SK-N-SH treated with all-trans-retinoic acid at 6 μM for 48 hours (cell line): ENCODE measurements around the gene DPF3.

ENCODE experiments used
- ARNTL ChIP-seq: fragments of 450-650 bp; formaldehyde crosslinking; IDR thresholded peaks from 2 replicates; pipeline ENCODE4 v1.5.0; 2020; ENCODE audit warnings: low read depth, mild to moderate bottlenecking, moderate library complexity, borderline replicate concordance
- CSDC2 ChIP-seq: fragments of 250-450 bp; sonication (Bioruptor Pico); IDR thresholded peaks from 2 replicates; pipeline ENCODE4 v1.5.0; 2020; ENCODE audit warnings: mild to moderate bottlenecking, moderate library complexity
- GLIS3 ChIP-seq: fragments of 250-450 bp; sonication (Bioruptor Pico); IDR thresholded peaks from 2 replicates; pipeline ENCODE4 v1.5.0; 2020; ENCODE audit warnings: mild to moderate bottlenecking, moderate library complexity
- RARB ChIP-seq: fragments of 250-450 bp; sonication (Bioruptor Pico); IDR thresholded peaks from 2 replicates; pipeline ENCODE4 v1.8.0; 2021; ENCODE audit warnings: mild to moderate bottlenecking, moderate library complexity
- TCF4 ChIP-seq: fragments of 250-450 bp; sonication (Bioruptor Pico); IDR thresholded peaks from 2 replicates; pipeline ENCODE4 v1.8.0; 2021; ENCODE audit warnings: mild to moderate bottlenecking, moderate library complexity, borderline replicate concordance
- ZC3H10 ChIP-seq: fragments of 250-450 bp; sonication (Bioruptor Pico); IDR thresholded peaks from 2 replicates; pipeline ENCODE4 v1.5.1; 2021; ENCODE audit warnings: mild to moderate bottlenecking, moderate library complexity
- ZFP30 ChIP-seq: fragments of 450-650 bp; formaldehyde crosslinking; IDR thresholded peaks from 2 replicates; pipeline ENCODE4 v1.5.0; 2022; ENCODE audit warnings: mild to moderate bottlenecking, moderate library complexity
- ZNF70 ChIP-seq: fragments of 450-650 bp; formaldehyde crosslinking; IDR thresholded peaks from 2 replicates; pipeline ENCODE4 v1.5.0; 2020; ENCODE audit warnings: mild to moderate bottlenecking, moderate library complexity
- TF ChIP-seq, protein P1 (sequence below): fragments of 250-450 bp; sonication (Bioruptor Pico); IDR thresholded peaks from 2 replicates; pipeline ENCODE4 v1.5.1; 2020; ENCODE audit warnings: low read depth, mild to moderate bottlenecking, moderate library complexity
- TF ChIP-seq, protein P2 (sequence below): fragments of 250-450 bp; sonication (Bioruptor Pico); IDR thresholded peaks from 2 replicates; pipeline ENCODE4 v1.5.0; 2020; ENCODE audit warnings: mild to moderate bottlenecking, moderate library complexity
- TF ChIP-seq, protein P3 (sequence below): fragments of 250-450 bp; sonication (Bioruptor Pico); IDR thresholded peaks from 2 replicates; pipeline ENCODE4 v1.8.0; 2020; ENCODE audit warnings: mild to moderate bottlenecking, moderate library complexity, borderline replicate concordance
- TF ChIP-seq, protein P4 (sequence below): fragments of 250-450 bp; sonication (Bioruptor Pico); IDR thresholded peaks from 2 replicates; pipeline ENCODE4 v1.5.1; 2021; ENCODE audit warnings: mild to moderate bottlenecking, moderate library complexity

DNA sequence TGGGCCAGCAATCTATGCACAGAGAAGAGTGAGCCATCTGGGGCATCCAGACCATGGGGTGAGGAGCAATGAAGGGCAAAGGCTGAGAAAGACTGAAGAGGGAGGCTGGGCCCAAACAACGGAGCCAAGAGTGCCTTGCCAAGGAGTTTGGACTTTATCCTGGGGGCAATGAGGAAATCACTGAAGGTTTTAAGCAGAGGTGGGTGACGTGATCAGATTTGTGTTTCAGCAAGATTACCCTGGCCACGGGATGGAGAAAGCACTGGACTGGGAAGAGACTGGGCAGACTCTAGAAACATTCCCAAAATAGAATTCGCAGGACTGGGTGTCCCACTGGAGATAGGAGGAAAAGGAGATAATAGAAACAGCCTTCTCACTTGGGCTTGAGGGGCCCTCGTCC, 65.3 kb downstream of the DPF3 start:
- TF ChIP-seq TCF4 (CRISPR knock-in tag) (no peak), ZC3H10 (CRISPR knock-in tag) (no peak), RARB (no peak), ZNF70 (no peak), ZFP30 (CRISPR knock-in tag) (no peak), ARNTL (CRISPR knock-in tag) (no peak), GLIS3 (CRISPR knock-in tag) (no peak), CSDC2 (no peak)
- TF ChIP-seq, protein P1, sequence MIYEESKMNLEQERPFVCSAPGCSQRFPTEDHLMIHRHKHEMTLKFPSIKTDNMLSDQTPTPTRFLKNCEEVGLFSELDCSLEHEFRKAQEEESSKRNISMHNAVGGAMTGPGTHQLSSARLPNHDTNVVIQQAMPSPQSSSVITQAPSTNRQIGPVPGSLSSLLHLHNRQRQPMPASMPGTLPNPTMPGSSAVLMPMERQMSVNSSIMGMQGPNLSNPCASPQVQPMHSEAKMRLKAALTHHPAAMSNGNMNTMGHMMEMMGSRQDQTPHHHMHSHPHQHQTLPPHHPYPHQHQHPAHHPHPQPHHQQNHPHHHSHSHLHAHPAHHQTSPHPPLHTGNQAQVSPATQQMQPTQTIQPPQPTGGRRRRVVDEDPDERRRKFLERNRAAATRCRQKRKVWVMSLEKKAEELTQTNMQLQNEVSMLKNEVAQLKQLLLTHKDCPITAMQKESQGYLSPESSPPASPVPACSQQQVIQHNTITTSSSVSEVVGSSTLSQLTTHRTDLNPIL (CRISPR knock-in tag): no peak
- TF ChIP-seq, protein P2, sequence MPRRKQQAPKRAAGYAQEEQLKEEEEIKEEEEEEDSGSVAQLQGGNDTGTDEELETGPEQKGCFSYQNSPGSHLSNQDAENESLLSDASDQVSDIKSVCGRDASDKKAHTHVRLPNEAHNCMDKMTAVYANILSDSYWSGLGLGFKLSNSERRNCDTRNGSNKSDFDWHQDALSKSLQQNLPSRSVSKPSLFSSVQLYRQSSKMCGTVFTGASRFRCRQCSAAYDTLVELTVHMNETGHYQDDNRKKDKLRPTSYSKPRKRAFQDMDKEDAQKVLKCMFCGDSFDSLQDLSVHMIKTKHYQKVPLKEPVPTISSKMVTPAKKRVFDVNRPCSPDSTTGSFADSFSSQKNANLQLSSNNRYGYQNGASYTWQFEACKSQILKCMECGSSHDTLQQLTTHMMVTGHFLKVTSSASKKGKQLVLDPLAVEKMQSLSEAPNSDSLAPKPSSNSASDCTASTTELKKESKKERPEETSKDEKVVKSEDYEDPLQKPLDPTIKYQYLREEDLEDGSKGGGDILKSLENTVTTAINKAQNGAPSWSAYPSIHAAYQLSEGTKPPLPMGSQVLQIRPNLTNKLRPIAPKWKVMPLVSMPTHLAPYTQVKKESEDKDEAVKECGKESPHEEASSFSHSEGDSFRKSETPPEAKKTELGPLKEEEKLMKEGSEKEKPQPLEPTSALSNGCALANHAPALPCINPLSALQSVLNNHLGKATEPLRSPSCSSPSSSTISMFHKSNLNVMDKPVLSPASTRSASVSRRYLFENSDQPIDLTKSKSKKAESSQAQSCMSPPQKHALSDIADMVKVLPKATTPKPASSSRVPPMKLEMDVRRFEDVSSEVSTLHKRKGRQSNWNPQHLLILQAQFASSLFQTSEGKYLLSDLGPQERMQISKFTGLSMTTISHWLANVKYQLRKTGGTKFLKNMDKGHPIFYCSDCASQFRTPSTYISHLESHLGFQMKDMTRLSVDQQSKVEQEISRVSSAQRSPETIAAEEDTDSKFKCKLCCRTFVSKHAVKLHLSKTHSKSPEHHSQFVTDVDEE (CRISPR knock-in tag): no peak
- TF ChIP-seq, protein P3, sequence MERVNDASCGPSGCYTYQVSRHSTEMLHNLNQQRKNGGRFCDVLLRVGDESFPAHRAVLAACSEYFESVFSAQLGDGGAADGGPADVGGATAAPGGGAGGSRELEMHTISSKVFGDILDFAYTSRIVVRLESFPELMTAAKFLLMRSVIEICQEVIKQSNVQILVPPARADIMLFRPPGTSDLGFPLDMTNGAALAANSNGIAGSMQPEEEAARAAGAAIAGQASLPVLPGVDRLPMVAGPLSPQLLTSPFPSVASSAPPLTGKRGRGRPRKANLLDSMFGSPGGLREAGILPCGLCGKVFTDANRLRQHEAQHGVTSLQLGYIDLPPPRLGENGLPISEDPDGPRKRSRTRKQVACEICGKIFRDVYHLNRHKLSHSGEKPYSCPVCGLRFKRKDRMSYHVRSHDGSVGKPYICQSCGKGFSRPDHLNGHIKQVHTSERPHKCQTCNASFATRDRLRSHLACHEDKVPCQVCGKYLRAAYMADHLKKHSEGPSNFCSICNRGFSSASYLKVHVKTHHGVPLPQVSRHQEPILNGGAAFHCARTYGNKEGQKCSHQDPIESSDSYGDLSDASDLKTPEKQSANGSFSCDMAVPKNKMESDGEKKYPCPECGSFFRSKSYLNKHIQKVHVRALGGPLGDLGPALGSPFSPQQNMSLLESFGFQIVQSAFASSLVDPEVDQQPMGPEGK: no peak
- TF ChIP-seq, protein P4, sequence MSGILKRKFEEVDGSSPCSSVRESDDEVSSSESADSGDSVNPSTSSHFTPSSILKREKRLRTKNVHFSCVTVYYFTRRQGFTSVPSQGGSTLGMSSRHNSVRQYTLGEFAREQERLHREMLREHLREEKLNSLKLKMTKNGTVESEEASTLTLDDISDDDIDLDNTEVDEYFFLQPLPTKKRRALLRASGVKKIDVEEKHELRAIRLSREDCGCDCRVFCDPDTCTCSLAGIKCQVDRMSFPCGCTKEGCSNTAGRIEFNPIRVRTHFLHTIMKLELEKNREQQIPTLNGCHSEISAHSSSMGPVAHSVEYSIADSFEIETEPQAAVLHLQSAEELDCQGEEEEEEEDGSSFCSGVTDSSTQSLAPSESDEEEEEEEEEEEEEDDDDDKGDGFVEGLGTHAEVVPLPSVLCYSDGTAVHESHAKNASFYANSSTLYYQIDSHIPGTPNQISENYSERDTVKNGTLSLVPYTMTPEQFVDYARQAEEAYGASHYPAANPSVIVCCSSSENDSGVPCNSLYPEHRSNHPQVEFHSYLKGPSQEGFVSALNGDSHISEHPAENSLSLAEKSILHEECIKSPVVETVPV (CRISPR knock-in tag): no peak
